Effector memory CD4-positive, alpha-beta T cell (primary cell): ENCODE results near the gene PLAC9.

Experiments
- DNase-seq, 3 donors: peaks; one replicate each; pipeline ENCODE4 v3.0.0-alpha.2; 2020
- H3K27ac ChIP-seq: 2 replicates; pipeline ENCODE4 v1.7.0; 2013; ENCODE audit warnings: mild to moderate bottlenecking, low read length, moderate library complexity; ENCODE audit not compliant: insufficient read depth, poor library complexity, severe bottlenecking
- H3K27me3 ChIP-seq: replicated peaks from 2 replicates; pipeline ENCODE4 v1.7.0; 2013; ENCODE audit warnings: mild to moderate bottlenecking, low read length; ENCODE audit not compliant: insufficient read depth, control insufficient read depth, poor library complexity, severe bottlenecking
- H3K36me3 ChIP-seq: 2 replicates; pipeline ENCODE4 v1.7.0; 2013; ENCODE audit warnings: mild to moderate bottlenecking, low read length, moderate library complexity; ENCODE audit not compliant: control insufficient read depth, insufficient read depth
- H3K4me1 ChIP-seq: 2 replicates; pipeline ENCODE4 v1.7.0; 2013; ENCODE audit warnings: low read length, mild to moderate bottlenecking; ENCODE audit not compliant: control insufficient read depth, insufficient read depth, poor library complexity, severe bottlenecking
- H3K4me3 ChIP-seq: 2 replicates; pipeline ENCODE4 v1.7.0; 2013; ENCODE audit warnings: low read length, low read depth, mild to moderate bottlenecking; ENCODE audit not compliant: insufficient read depth, poor library complexity, severe bottlenecking
- H3K9me3 ChIP-seq: 2 replicates; pipeline ENCODE4 v1.7.0; 2013; ENCODE audit warnings: mild to moderate bottlenecking, low read length, moderate library complexity; ENCODE audit not compliant: control insufficient read depth

Gene PLAC9

DNA sequence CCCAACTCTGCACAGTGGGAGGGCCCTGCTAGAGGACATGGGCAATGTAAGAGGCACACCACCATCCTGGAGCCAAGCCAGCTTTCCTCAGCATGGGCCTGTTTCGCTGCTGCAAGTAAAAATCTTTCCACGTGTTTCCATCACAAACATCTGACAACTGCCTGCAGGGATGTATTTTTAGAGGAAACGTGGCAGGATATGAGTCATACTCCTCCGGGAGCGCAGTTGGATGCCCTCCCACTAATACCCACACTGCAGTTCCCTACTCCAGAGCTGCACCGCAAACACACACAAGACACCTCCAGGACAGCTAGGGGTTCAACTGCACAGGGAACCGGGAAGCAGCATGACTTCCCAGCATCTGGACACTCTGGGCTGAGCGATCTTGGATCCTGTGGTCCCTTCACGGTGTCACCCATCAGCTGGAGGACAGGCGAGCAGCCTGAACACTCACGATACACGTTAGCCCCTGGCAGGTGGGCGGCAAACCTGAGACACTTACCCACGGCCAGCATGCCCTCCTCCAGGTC, 26.1 kb downstream of the PLAC9 start:
- no peak overlapping the region for H3K4me3 ChIP-seq
- H3K9me3 ChIP-seq: no peaks in the 10 kb centered on the region
- H3K4me1 ChIP-seq: no peaks in the 10 kb centered on the region
- DNase-seq: no peak
- H3K27me3 ChIP-seq: no peaks in the 10 kb centered on the region
- H3K27ac ChIP-seq: no peak overlapping the region
- peaks cover 100% of the 10 kb centered on the region for H3K36me3 ChIP-seq

DNA sequence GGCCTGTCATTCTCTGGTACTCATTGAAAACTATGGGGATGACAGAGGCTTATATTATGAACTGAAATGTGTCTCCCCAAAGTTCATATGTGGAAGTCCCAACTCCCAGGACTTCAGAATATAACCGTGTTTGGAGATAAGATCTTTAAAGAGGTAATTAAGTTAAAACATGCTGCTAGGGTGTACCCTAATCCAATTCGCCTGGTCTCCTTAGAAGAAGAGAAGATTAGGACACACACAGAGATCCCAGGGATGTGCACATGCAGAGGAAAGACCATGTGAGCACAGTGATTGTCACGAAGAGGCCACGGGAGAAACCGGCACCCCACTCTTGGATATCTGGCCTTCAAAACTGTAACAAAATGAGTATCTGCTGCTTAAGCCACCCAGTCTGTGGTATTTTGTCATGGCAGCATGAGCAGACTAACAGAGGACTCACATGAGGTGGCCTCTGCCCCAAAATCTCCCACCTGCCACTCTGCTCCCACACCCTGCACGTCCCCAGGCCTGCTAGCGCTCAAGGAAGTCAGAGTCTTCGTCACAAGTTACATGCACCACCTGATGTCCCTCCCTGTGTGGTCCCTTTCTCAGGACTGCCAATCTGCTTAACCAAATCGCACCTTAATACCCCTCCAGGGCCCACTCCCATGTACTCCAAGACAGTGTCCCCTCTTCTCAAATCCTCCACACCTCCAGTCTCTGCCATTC, 26.8 kb downstream of the PLAC9 start:
- DNase-seq: no peak
- H3K36me3 ChIP-seq: peaks cover 100% of the 10 kb centered on the region
- H3K4me3 ChIP-seq: no peak overlapping the region
- no peaks in the 10 kb centered on the region for H3K27me3 ChIP-seq
- no peaks in the 10 kb centered on the region for H3K9me3 ChIP-seq
- H3K27ac ChIP-seq: no peak overlapping the region
- no peaks in the 10 kb centered on the region for H3K4me1 ChIP-seq

DNA sequence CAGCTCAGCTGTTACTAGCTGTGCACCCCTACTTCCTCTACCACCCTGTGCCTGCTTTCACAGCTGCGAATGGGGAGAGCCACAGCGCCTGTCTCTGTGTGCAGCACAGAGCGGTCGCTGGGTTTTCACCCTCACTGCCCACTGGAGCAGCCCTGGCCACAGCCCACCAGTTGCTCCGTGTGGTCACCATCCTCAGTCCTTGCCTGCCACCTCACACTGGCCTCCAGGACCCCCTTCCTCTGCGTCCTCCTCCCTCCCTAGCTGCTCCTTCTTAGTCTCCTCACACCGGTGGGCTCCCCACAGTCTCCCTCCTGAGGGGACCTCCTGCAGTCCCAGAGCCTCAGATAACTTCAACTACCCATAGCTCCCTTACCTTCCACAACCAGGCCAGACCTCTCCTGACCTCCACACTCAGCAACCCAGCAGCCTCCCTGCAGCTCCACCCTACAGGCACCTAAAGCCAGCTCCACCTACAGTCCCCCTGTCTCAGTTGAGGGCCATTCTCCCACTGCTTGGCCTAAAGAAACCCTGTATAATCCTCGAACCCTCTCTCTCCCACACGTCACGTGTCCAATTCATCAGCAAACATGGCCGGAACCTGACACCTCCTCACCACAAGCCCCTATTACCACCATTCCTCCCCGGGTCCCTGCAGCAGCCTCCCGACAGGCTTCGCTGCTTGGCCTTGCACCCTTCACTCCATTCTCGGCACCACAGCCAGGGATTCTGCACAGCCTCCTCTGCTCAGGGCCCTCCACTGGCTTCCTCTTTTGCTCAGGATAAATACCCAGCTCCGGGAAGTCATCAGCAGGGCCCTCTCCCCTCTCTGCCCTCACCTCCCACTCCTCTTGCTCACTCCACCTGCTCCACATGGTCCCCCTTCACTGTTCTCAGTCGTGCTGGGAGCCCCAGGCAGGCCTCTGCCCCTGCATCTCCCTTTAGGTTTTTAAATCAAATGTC, 28.1 kb downstream of the PLAC9 start:
- no peaks in the 10 kb centered on the region for H3K27me3 ChIP-seq
- H3K4me3 ChIP-seq: no peak overlapping the region
- H3K36me3 ChIP-seq: peaks cover 100% of the 10 kb centered on the region
- no peak for DNase-seq
- H3K9me3 ChIP-seq: no peaks in the 10 kb centered on the region
- no peak overlapping the region for H3K27ac ChIP-seq
- no peaks in the 10 kb centered on the region for H3K4me1 ChIP-seq

DNA sequence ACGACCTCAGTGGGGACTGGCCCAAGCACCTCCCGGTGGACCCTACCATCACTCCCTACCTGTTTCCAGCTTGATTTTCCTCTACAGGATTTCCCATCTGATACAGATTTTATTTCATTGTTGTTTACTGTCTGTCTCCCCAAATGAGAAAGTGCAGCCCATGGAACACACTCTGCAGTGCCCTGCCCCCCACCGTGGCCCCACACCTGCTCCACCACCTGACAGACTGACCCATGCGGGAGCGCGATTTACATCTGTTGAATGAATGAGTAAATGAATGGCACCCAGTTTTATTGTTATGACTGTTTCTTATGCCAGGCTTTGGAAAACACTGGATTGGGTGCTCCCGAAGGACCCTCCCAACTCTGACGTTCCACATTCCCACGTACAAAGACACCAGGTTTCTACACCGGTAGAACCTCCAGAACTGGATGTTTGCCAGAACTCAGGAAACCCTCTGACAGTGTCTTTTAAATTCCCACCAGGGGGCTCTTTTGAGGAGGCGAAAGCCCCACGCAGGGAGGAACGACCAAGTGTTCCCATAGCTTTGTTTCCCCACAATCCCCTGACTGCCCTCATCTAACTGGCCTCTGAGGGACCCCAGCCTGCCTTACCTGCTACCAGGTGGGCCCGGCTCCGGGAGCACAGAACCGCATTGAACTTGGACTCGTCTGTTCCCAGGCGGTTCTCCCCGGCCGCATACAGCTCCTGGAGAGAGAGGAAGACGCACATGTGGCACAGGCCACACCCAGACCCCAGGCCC, 29.0 kb downstream of the PLAC9 start:
- H3K4me1 ChIP-seq: no peaks in the 10 kb centered on the region
- H3K27ac ChIP-seq: no peak overlapping the region
- no peaks in the 10 kb centered on the region for H3K27me3 ChIP-seq
- H3K36me3 ChIP-seq: peaks cover 99% of the 10 kb centered on the region
- H3K9me3 ChIP-seq: no peaks in the 10 kb centered on the region
- no peak for DNase-seq
- H3K4me3 ChIP-seq: no peak overlapping the region

DNA sequence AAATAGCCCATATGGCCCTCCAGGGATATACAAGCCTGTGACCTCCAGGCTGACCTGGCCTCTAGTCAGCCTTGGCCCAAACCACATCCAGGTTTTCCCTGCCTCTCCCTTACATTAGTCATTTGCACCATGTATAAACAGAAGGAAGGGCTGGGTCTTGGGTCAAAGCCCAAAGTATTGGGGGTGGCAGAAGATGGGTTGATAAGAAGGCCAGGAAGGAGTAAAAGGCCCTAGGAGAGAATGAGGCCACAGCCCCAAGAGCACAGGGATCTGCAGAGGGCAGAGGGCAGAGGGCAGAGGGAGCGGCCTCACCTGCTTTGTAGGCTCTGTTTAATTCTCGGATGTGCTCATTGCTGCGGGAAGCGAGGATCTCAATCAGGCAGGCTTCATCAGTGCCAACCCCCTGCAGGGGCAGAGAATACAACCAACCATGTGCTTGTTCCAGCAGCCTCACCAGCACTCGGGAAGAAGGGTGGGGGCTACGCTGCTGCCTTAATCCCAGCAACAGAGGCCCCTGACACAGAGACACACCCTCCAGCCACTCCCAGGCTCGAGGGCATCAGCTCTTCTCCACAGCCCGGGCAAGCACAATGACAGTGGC, 31.3 kb downstream of the PLAC9 start:
- H3K36me3 ChIP-seq: peaks cover 92% of the 10 kb centered on the region
- no peaks in the 10 kb centered on the region for H3K9me3 ChIP-seq
- no peak overlapping the region for H3K27ac ChIP-seq
- H3K4me1 ChIP-seq: no peaks in the 10 kb centered on the region
- DNase-seq: no peak
- H3K27me3 ChIP-seq: no peaks in the 10 kb centered on the region
- no peak overlapping the region for H3K4me3 ChIP-seq

DNA sequence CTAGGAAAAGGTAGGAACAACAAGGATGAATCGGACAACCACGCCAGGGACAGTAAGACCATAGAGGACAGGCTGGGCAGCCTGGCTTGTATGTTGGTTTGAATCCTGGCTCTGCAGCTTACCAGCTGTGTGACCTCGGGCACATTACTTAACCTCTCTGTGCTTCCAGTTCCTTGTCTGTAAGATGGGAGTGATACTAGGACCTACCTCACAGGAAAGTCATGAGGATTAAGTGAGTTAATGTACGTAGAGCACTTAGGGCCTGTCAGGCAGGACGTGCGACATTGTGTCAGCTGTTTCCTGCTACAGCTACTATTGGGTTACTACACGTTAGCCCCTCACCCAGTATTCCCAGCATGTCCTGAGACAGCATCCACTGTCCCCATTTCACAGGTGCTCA, 32.1 kb downstream of the PLAC9 start:
- no peaks in the 10 kb centered on the region for H3K4me1 ChIP-seq
- peaks cover 88% of the 10 kb centered on the region for H3K36me3 ChIP-seq

DNA sequence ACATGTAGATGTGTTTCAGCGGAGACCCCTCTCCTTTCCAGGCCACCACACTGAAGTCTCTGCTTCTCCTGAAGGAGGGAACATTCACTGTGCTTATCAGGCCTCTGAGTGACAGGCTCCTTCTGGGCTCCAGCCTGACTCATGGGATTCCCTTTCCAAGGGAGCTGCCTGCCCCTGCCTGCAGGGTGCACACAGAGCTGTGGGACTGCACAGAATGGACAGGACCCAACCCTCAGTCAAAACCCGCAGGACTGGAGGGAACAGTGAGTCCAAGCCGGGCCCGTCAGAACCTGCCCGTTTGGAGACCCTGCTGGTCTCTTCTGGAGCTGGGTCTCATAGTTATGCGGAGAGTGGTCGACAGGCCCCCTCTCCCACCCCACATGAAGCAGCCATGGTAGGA, 32.6 kb downstream of the PLAC9 start:
- Histone ChIP-seq H3K27me3 (no peaks in the 10 kb centered on the region), H3K27ac (no peak overlapping the region), H3K4me3 (no peak overlapping the region), H3K4me1 (no peaks in the 10 kb centered on the region), H3K9me3 (no peaks in the 10 kb centered on the region), H3K36me3 (peaks cover 87% of the 10 kb centered on the region)
- DNase-seq: no peak

More for the DNA sequence above, 32.1 kb downstream of the PLAC9 start:
- Histone ChIP-seq H3K27me3 (no peaks in the 10 kb centered on the region), H3K27ac (no peak overlapping the region), H3K9me3 (no peaks in the 10 kb centered on the region), H3K4me3 (no peak overlapping the region)
- no peak for DNase-seq

DNA sequence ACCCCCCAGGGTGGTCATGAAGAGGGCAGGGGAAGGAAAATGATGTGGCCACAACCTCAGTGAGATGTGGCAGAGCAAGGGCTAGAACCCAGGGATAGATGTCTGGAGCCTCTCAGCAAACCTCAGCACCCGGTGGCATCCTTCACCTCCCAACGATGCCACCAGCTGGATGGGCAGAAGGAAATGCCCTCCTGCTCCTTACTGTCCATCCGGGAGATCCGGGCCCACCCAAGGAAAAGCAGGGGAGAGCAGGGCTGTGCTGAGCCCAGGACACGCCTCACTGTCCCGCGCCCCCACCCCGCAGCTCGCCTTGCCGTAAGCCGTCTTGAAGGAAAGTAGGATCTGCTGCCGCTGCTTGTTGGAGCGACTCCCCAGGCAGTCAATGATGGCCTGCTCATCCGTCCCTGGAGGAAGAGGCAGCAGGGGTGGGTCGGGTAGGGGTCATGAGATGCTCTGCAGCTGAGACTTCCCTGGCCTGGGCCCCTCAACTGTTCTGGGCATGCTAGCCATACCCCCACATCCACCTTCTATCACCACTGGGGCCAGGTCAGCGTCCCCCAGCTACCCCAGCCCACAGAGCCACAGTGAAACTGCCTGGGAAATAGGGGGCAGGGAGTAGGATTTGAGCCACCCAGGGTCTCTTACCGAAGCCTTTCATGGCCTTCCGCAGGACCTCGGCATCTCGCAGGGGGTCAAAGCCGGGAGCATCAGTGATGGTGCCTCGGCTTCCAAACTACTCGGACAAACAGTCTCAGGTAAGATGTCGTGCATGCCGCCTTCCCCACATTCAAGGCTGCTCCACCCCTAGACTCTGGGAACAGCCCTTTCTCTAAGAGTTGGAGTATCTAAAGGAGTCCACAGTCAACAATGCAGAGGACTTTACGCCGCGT, 34.3 kb downstream of the PLAC9 start:
- DNase-seq: no peak
- Histone ChIP-seq H3K36me3 (peaks cover 86% of the 10 kb centered on the region), H3K4me3 (no peak overlapping the region), H3K4me1 (peaks cover 2% of the 10 kb centered on the region), H3K27me3 (no peaks in the 10 kb centered on the region), H3K9me3 (no peaks in the 10 kb centered on the region), H3K27ac (no peak overlapping the region)
